Activated T-cell treated with anti-CD3 and anti-CD28 coated beads, Interleukin-2, amount 50 U/mL, for 4 hours (primary cell): ENCODE data around the gene NAE1. TPM values are rescaled to one million over a fixed set of nuclear protein-coding genes. Genes with fewer than 3 reads are reported as not detected.
"Not testable (repeated sequence)": the region's sequence is repeated elsewhere in the genome, so short reads cannot be mapped to it uniquely, and the experiment has no call there.

Experiments
- ATAC-seq, 2 donors: fragments of 200-7000 bp; cut with Tn5 transposase; one replicate each; pipeline ENCODE4 v1.10.0; 2021
- DNase-seq: peaks from one replicate; pipeline ENCODE4 v3.0.0-alpha.2; 2020
- H3K27me3 Mint-ChIP-seq: one replicate; pipeline ENCODE4 v1.8.0; 2021; ENCODE audit warnings: low read depth, mixed read lengths
- H3K36me3 Mint-ChIP-seq: one replicate; pipeline ENCODE4 v1.8.0; 2022; ENCODE audit warnings: mixed read lengths; ENCODE audit not compliant: insufficient read depth
- H3K4me1 Mint-ChIP-seq: one replicate; pipeline ENCODE4 v1.8.0; 2021; ENCODE audit warnings: low read depth, mixed read lengths
- H3K4me3 Mint-ChIP-seq: one replicate; pipeline ENCODE4 v1.8.0; 2021; ENCODE audit warnings: mild to moderate bottlenecking, moderate library complexity, mixed read lengths
- H3K9me3 Mint-ChIP-seq: one replicate; pipeline ENCODE4 v1.8.0; 2021; ENCODE audit warnings: mixed read lengths
- total RNA-seq, 3 donors: library from RNA; stranded (reverse); gene quantifications; one replicate each; pipeline ENCODE4 v1.2.1, GENCODE V29; 2021

The NAE1 gene
- total RNA-seq, 3 donors from 2014 or later: 93.8 to 111 (median 94.8) TPM

DNA sequence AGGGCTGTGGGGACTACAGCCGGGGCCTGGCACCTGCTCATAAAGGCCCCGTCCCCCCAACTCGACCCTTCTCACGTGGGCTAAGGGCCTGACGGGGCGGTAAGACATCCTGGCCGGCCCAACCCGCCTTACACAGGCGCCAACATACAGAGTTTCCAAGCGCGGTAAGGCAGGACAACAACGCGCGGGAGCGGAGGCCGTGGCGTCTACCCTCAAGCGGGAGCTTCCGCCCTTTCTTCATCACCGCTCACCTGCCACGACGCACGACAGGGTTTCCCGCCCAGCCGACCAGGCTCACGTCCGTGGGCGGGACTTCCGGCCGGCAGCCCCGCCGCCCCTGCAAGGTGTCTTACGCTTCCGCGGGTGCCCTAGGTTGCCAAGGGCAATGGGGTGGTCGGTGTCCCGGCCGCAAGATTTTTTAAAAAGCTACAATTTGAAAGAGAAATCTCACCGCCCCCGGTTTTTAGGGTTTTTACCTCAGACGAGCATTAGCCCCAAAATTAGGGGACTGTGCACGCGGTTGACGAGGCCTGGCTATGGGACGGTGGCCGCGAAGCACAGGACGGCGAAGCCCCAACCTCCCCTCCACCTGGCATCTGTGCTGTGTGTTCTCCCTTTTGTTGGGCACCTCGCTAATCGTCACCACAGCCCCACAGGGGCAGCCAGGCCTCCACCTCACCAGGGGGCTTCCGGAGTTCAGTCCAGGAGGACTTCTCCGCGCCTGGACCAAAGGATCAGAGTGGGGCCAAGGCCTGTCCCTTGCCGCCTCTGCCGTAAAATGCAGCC is 29.3 kb downstream of the NAE1 start, which contains the start of gene TERB1:
TERB1 (minus strand) TSS at position 265 of the 786 bp plus-strand sequence. CDS start 4,786 bp downstream, outside the sequence.
- Mint-ChIP-seq H3K4me1 (no peaks in the 10 kb centered on the region), H3K4me3 (no peak within 1 kb of the TSS), H3K27me3 (no peaks in the 10 kb centered on the region), H3K36me3 (peaks cover 20% of the 10 kb centered on the region), H3K9me3 (no peaks in the 10 kb centered on the region)
- ATAC-seq (no peak), DNase-seq (no peak)

DNA sequence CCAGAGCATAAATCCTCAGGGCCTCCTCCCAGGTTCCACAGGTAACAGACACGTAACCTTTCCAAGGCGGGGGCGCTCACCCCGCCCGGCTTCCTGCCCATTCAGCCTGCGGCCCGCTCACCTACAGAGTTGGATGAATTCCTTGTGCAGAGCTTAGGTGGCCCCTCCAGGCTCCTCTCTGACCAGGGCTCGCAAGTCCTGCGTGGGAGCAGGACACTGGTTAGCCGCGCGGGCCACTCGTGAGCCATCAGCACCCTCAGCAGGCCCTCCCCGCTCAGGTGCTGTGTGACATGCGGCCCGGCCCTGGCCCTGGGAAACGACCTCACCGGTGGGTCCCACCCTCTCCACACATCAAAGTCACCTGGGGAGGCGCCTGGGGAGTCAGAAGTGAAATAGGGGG is 29.9 kb downstream of the NAE1 start:
- Mint-ChIP-seq H3K9me3 (no peaks in the 10 kb centered on the region), H3K4me1 (no peaks in the 10 kb centered on the region), H3K27me3 (no peaks in the 10 kb centered on the region), H3K36me3 (peaks cover 20% of the 10 kb centered on the region), H3K4me3 (no peak overlapping the region)
- no peak for DNase-seq
- no peak for ATAC-seq

DNA sequence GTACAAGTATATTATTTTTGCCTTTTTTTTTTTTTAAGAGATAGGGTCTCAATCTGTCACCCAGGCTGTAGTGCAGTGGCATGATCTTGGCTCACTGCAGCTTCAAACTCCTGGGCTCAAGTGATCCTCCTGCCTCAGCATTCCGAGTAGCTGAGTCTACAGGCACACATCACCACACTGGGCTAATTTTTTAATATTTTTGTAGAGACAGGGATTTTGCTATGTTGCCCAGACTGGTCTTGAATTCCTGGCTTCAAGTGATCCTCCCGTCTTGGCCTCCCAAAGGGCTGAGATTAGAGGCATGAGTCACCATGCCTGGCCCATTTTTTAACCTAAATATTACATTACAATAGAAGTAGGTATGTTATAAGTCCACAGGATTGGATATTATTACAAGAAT is 32.6 kb downstream of the NAE1 start:
- no peaks in the 10 kb centered on the region for H3K36me3 Mint-ChIP-seq
- no peak overlapping the region for H3K4me3 Mint-ChIP-seq
- no peaks in the 10 kb centered on the region for H3K4me1 Mint-ChIP-seq
- no peak for ATAC-seq
- H3K9me3 Mint-ChIP-seq: no peaks in the 10 kb centered on the region
- no peaks in the 10 kb centered on the region for H3K27me3 Mint-ChIP-seq
- DNase-seq: no peak

DNA sequence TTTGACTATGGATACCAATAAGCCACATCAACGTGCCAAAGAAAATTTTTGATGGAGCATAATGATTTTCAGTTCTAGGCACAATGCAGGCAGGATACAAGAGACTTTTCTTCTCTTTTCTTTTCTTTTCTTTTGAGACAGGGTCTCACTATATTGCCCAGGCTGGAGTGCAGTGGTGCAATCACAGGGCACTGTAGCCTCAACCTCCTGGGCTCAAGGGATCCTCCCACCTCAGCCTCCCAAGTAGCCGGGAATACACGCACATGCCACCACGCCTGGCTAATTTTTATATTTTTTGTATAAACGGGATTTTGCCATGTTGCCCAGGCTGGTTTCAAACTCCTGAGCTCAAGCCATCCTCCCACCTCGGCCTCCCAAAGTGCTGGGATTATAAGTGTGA is 36.8 kb downstream of the NAE1 start:
- not testable (repeated sequence) for H3K4me1 Mint-ChIP-seq, DNase-seq, ATAC-seq, H3K27me3 Mint-ChIP-seq, H3K4me3 Mint-ChIP-seq, H3K36me3 Mint-ChIP-seq, H3K9me3 Mint-ChIP-seq

DNA sequence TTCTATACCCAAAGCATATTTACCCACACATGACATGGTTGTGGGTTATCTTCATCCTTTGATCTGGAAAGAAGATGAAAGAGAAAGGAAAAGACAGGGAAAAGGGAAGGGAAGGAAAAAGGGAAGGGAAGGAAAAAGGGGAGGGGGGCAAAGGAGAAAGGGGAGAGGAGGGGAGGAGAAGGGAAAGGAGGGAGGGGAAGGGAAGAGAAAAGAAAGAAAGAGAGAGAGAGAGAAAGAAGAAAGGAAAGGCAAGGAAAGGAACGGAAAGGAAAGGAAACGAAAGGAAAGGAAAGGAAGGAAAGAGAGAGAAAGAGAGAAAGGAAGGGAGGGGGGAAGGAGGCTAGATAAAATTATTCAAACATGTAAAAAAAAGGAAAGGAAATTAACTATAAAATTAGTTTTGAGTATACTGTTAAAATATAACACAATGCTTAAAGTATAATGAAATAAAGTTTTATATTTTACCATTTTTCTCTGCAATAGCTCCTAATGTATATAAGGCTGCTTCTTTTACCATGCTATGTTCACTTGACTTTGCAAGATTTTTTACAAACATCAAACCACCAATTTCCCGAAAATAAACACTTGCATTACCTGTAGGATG is 40.5 kb downstream of the NAE1 start:
- H3K4me3 Mint-ChIP-seq: no peak overlapping the region
- no peaks in the 10 kb centered on the region for H3K36me3 Mint-ChIP-seq
- DNase-seq: no peak
- H3K4me1 Mint-ChIP-seq: no peaks in the 10 kb centered on the region
- no peaks in the 10 kb centered on the region for H3K9me3 Mint-ChIP-seq
- no peak for ATAC-seq
- no peaks in the 10 kb centered on the region for H3K27me3 Mint-ChIP-seq

DNA sequence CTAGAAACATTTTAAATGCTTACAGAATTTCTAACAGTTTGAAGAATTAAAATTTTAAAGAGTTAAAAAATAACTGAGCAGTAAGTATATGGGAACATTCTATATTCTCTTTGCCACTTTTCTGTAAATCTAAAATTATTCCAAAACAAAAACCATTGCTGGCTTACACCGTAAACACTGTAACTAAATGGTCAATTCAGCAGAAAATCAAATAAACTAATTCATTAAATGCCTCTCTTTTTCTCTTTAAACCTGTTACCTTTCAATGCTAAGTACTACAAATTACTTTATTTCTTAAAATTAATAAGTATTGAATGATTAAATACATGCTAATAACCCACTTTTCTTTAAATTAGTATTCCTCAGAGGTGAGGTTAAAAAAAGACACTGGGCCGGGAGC is 43.3 kb downstream of the NAE1 start:
- Mint-ChIP-seq H3K36me3 (no peaks in the 10 kb centered on the region), H3K4me3 (no peak overlapping the region), H3K9me3 (no peaks in the 10 kb centered on the region), H3K27me3 (no peaks in the 10 kb centered on the region), H3K4me1 (no peaks in the 10 kb centered on the region)
- no peak for ATAC-seq
- no peak for DNase-seq

DNA sequence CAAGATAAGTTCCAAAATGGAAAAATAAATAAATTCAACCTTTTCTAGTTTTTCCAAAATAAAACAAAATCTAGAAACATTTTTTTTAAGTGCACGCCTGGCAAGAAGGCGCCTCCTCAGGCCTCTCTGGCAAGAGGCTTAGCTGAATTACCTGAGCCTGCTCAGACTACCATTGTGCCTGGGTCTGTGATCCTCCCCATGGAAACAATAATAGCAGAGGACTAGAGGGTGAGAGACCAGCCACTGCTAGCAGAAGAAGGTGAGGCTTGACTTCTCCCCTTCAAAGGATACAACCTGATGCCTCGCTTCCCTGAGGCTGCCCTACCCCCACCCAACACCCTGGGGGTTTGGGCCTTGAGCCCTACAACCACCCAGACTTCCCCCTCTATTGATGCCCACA is 44.2 kb downstream of the NAE1 start:
- Mint-ChIP-seq H3K4me1 (no peaks in the 10 kb centered on the region), H3K4me3 (no peak overlapping the region), H3K27me3 (no peaks in the 10 kb centered on the region), H3K36me3 (no peaks in the 10 kb centered on the region), H3K9me3 (no peaks in the 10 kb centered on the region)
- no peak for DNase-seq
- ATAC-seq: no peak

DNA sequence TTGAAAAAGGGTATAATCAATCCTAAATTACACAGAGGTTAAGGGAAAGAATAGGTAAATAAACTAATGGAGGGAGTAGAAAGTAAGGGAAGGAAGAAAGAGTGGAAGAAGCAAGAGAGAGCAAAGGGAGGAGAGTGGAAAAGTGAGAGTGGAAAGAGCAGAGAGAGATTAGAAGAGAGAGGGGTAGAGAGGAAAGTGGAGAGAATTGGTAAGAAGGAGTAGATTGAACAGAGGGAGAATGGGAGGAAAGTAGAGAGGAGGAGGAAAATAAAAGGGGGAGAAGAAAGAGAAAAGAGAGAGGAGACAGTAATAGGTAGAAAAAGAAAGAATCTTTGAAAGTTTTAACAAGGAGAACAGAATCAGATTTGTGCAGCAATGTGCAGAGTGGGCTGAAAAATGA is 54.3 kb downstream of the NAE1 start:
- H3K4me3 Mint-ChIP-seq: no peak overlapping the region
- no peaks in the 10 kb centered on the region for H3K36me3 Mint-ChIP-seq
- H3K27me3 Mint-ChIP-seq: no peaks in the 10 kb centered on the region
- no peak for ATAC-seq
- no peaks in the 10 kb centered on the region for H3K9me3 Mint-ChIP-seq
- no peak for DNase-seq
- no peaks in the 10 kb centered on the region for H3K4me1 Mint-ChIP-seq

DNA sequence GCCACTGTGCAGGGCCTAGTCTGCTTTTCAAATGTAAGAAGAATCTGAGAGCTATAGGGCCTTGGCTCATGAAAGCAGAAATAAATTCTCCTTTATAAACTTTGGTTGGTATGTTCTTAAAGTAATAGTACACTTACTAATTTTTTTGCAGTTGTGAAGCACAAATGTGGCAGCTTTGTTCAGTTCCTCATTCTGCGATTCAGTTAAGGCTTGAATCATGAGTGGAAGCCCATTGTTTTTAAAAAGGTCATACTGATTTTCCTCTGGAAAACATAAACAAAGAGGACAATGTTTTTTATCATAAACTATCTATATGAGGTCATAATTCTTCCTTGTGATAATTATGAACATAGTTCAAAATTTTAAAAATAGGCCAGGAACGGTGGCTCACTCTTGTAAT is 55.8 kb downstream of the NAE1 start:
- Mint-ChIP-seq H3K36me3 (no peaks in the 10 kb centered on the region), H3K9me3 (no peaks in the 10 kb centered on the region), H3K27me3 (no peaks in the 10 kb centered on the region), H3K4me3 (no peak overlapping the region), H3K4me1 (no peaks in the 10 kb centered on the region)
- DNase-seq: no peak
- no peak for ATAC-seq

DNA sequence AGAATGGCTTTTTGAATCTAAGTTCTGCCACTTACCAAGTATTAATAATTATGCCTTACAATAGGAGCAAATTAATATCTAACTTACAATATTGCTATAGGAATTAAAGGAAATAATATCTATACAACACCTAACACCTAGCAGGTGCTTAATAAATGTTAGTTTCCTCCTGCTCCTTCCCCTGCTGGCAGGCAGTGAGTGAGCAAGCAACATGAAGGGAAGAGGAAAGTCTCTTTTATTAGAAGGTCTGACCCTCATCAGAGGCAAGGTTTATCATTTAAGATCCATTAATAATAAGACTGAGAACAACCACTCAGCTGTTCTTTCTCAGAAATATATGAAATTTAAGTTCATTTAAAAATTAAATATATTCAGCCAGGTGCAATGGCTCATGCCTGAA is 72.7 kb downstream of the NAE1 start:
- Mint-ChIP-seq H3K4me3 (no peak overlapping the region), H3K36me3 (no peaks in the 10 kb centered on the region), H3K9me3 (no peaks in the 10 kb centered on the region), H3K27me3 (no peaks in the 10 kb centered on the region), H3K4me1 (no peaks in the 10 kb centered on the region)
- DNase-seq: no peak
- no peak for ATAC-seq

DNA sequence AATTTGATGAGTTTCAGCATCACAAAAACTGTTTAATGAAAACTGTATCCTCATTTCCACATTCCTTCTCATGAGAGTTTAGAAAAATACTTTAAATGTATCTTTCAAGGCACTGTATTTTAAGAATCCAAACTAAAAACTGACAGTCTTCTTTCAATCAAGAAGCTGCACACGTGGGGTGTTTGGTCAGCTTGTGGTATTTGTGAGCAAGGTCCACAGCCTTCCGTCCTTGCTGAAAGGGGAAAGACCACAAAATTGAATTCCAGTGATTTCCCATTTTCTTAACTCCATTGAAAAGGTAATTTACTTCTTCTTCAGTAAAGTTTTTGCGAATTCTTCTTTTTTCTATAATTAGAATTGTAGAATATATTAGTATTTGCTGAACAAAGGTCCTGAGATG is 76.0 kb downstream of the NAE1 start:
- no peak for DNase-seq
- Mint-ChIP-seq H3K4me1 (peaks cover 15% of the 10 kb centered on the region), H3K9me3 (no peaks in the 10 kb centered on the region), H3K4me3 (no peak overlapping the region), H3K36me3 (no peaks in the 10 kb centered on the region), H3K27me3 (peaks cover 4% of the 10 kb centered on the region)
- no peak for ATAC-seq

DNA sequence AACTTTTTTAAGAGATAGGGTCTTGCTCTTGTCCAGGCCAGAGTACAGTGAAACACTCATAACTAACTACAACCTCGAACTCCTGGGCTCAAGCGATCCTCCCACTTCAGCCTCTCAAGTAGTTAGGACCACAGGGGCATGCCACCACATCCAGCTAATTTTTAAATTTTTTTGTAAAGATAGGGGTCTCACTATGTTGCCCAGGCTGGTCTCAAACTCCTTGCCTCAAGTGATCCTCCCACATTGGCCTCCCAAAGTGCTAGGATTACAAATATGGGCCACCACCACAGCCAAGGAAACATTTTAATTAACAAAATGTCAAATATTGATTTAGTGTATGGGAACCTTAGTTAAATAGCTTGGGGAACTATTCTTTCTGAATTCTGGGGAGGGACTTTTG is 76.6 kb downstream of the NAE1 start:
- ATAC-seq (no peak), DNase-seq (no peak)
- H3K27me3 Mint-ChIP-seq: peaks cover 4% of the 10 kb centered on the region
- H3K36me3 Mint-ChIP-seq: peaks cover 2% of the 10 kb centered on the region
- no peak overlapping the region for H3K4me3 Mint-ChIP-seq
- H3K4me1 Mint-ChIP-seq: peaks cover 21% of the 10 kb centered on the region
- H3K9me3 Mint-ChIP-seq: no peaks in the 10 kb centered on the region

DNA sequence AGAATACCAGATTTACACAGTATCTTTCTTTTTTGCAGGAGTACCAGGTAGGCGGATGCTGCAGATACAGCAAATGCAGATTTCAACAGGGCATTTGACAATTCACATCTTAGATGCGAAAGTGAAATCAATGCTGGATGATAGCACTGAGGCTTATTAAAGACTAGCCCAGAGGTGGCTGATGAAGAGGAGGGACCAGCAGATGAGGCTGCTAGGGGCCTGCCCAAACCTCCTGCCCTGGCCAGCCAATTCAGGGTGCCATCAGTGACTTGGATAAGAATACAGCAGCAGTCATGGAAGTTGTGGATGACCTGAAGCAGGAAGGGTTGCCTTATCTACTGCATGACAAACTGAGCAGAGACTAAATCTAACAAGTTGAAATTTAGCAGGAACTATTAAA is 77.8 kb downstream of the NAE1 start:
- Mint-ChIP-seq H3K27me3 (peaks cover 4% of the 10 kb centered on the region), H3K4me1 (peaks cover 30% of the 10 kb centered on the region), H3K4me3 (no peak overlapping the region), H3K36me3 (peaks cover 11% of the 10 kb centered on the region), H3K9me3 (no peaks in the 10 kb centered on the region)
- ATAC-seq (no peak), DNase-seq (no peak)
